SIG-M5 treated with dmso at 0.1 percent for 504 hours (cell line): ENCODE results near the gene TCF15.

Experiments
- DNase-seq: peaks from one replicate; lab custom pipeline; 2025; ENCODE audit not compliant: unreplicated experiment; lab: John Stamatoyannopoulos, UW

The TCF15 gene

DNA sequence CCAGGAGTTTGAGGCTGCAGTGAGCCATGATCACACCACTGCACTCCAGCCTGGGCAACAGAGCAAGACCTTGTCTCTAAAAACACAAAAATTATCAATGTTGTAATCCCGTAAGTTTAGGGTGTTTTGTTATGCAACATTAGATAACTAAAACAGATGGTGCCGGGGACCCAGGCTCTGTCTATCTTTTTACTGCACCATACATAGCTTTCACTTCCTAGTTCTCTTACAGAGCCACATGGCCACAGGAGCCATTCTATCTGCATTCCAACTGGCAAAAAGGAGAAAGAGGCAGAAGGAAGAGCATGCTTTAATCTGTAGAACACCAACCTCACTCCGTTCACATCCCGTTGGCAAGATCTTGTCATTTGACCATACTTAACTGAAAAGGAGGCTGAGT lies 5.4 kb upstream of the TCF15 start:
- peak; percentile 98 for DNase-seq

DNA sequence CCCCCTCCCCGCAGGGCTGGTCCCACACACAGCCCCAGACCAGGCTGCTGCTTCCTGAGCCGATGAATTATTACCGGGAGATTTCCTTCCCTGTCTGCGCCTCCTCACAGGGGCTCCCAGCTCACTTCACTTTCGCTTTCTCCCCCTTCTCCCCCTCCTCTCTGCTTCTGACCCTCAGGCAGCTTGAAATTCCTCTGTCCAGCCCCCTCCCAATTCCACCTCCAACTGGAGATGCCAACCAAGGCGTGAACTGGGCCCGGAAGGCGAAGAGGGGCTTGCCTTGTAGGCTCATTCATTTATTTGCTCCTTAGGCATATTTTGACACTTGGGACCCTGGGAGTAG lies 1.7 kb upstream of the TCF15 start:
- DNase-seq, result no peak

DNA sequence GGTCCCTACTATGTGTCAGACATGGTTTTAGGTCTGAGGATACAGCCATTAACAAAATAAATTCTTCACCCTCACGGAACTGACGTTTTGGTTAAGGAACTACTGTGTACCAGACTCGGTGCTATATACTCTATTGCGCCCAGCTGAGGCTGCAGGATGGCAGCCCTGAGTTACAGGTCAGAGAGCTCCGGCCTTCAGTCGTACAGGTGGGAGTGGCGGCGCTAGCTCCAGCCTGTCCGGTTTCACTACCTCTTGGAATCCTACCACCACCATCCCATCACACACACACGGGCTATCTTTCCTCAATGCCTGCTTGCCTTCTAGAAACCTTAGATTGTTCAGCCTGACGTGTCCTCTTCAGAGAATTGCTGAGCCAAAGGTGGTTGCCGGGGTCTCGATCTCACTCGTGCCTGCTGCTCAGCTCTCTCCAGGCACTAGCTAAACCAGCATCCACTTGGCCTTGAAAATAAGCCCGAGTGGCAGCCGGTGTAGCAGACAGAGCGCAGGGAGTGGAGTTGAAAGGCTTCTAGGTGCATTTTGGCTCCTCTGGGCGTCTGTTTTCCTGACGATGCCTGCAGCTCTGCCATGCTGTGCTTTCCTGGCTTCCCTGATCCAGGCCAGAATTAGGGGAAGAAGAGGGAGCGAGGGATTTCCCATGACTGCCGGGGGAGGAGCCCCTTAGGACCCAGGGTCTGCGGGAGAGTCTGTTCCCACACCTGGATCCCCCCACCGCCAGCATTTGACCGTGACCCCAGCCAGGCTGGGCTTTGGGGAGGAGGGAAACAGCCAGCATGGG lies 1.1 kb upstream of the TCF15 start:
- DNase-seq, result no peak

DNA sequence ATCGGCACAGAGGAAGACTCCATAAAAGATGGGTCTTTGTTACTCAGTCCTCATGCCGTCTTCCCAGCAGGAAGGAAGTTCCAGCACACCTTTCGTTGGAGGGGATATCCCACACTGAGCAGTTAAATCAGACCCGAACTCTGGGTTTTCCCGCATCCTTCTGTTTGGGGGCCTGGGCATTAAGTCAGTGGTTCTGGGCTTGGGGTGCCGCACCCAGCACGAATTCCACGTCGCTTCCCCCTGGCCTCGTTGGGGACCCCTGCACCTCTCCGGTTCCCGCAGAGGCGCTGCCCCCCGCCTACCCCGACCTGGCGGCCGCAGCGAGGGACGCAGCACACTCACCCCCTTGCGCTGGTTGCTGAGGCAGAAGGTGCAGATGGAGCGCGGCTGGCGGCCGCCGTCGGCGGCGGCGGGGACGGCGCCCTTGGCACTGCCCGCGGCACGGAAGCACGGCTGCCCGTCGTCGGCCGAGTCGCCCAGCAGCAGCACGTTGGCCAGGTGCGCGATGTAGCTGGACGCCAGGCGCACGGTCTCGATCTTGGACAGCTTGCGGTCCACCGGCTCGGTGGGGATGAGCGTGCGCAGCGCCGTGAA lies 641 bp downstream of the TCF15 start:
- no peak for DNase-seq

DNA sequence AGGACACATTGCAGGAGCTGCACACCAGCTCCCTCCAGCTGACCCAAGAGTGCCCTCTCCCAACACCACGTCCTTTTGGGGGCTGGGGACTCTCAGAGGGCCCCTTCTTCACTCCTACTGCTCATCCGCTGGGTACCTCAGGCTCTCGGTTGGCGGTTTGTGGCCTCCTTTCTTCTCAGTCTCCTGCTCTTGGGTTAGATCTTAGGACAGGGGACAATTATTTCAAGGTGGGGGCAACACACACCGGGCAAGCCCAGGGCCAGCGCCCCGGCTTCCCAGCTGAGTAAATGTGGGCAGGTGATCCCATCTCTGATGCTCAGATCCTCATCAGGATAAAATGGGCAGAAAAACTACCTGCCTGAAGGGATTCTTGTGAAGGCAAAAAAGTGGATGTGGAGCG lies 1.1 kb downstream of the TCF15 start:
- no peak for DNase-seq

DNA sequence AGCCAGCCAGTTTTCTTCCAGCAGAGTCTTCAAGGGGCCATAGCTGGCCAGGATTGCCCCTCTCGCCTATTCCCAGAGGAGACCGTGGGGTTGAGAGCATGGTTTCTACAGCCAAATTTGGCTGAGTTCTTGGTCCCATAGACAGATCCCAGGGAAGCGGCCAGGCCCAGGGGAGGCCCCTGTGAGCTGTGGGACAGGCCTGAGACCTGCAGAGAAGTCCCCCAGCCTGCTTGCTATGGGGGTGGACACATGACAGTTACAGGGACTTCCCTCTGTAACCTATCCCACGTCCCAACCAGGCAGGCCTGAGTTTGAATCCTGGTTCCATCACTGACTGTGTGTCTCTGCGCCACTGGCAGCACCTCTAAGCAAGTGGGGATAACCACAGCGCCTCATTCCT lies 2.6 kb downstream of the TCF15 start:
- no peak for DNase-seq

DNA sequence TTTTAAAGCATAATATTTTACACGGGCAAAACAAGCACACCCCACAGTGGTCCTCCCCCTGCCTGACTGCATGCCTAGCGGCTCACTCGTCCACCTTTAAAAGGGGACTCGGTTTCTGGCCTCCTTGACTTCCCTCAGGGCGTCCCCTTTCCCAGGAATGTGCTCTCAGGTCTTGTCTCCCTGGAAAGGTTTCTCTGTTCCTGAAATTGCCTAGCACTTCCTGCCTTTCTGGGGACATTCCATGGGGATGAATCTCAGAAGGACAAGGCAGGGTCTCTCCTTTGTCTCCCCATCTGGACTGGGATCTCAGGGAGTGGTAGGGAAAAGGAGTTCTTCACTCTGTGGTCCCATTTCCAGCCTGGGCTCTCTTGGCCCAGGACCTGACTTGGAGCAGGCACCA lies 4.9 kb downstream of the TCF15 start:
- no peak for DNase-seq

DNA sequence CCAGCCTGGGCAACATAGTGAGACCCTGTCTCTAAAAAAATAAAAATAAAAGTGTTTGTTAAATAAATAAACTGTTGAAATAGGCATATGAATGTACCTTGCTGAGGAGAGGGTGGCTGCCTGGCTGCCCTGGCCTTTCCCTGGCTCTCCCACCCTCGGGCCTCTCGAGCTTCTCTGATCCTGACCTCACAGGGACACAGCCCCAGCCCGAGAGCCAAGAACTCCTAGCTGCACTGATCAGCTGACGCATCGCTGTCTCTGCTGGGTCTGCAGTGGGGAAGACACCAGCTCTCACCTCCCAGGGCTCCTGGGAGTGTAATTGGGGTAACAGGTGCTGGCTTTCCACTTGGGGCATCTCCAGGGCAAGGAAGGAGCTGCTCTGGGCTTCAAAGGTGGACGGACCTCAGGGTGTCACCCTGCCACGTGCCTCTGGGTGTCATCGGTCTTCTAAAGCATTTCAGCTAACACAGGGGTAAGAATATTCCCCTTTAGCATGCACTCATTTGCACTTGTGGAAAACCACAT lies 6.9 kb downstream of the TCF15 start:
- DNase-seq, result no peak

DNA sequence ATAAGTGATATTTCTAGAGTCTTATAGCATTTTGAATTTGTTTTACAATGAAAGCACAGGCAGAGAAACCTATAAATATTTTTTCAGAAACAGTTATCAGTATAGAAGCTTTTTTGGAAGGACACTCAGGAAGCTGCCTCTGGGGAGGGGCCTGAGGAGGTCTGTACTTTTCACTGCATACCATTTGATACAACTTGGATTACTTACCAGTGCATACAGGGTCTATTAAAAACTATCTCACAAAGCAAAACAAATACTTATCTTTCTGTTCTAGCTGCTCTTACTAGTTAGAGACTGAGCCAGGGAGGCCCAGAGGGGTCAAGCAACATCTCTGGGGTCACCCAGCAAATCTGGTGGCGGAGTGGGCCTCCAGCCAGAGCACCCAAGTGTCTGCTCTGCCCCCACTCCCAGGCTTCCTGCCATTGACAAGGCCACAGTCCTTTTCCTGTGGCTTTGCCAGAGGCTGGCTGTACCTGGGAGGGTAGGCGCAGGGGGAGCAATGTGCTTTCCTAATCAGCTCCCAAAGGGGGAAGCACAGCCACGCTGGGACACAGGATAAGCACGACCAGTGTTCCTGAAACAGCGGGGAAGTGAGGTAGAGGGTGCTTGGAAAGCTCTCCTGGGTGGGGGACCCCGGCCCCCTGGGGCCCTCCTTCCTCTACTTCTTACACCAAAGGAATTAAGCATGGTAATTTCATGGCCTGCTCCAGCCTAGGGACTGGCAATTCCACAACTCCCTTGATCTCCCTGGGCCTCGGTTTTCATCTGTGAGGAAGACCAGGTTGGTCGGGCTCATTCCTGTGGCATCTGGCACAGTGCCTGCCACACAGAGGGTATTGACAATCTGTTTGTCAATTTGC lies 7.8 kb downstream of the TCF15 start:
- no peak for DNase-seq

DNA sequence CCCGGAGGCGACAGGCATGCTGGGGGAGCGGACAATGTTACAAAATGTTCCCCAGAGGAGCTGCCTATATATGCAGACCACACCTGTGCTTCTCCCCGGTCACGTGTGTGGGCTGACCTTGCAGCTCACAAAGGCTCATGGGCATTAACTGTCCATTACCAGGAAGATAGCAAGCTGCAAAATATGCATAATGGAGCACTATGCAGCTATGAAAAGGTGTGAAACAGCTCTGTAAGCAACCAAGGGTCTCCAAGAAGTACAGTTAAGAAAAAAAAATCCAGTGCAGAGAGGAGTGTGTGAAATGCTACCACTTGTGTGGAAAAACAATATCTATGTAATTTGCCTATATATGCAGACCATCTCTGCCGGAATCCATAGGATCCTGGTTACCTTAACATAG lies 9.4 kb downstream of the TCF15 start:
- no peak for DNase-seq

DNA sequence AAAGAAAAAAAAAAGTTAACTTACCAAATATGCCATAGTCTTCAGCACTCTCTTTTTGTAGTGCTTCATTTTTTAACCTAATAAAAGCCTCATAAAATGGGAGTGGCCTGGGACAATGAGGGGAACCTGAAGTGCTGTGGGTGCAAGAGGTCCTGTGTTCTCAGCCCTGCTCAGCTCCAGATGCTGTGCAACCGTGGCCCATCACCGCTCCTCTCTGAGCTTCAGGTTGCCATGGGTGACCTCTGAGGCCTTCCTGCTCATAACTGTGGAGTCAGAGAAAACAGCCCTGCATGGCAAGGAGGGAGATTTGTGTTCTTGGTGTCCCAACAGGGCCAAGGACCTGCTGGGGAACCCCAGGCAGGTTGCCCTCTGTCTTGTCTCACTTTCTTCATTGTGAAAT lies 10.0 kb downstream of the TCF15 start:
- DNase-seq, result no peak

DNA sequence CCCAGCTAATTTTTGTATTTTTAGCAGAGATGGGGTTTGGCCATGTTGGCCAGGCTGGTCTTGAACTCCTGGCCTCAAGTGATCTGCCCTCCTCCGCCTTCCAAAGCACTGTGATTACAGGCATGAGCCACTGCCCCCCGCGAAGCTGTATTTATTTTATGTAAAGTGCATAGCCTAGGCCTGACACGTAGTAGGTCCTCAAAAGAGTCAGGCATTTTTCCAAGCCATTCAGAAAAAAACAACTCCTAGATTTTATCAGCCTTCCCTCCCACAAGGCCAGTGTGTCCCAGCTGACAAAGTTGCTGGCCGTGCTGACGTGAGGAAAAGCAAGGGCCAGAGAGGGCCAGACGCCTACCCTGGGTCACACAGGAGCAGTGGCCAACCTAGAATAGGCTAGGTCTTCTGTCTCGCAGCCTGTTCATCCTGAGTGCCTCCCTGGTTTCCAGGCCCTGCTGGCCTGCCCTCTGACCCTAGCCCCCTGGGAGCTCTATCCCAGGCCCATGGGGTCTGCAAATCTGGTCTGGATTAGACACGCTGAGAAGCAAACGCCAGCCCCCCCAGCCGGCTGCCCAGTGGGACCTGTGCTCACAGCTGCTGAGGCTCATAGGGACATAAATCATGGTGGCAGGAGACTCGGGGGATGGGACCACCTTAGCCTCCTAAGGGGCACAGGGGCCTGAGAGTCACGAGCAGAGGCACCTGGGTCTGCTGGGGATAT lies 11.8 kb downstream of the TCF15 start:
- no peak for DNase-seq

DNA sequence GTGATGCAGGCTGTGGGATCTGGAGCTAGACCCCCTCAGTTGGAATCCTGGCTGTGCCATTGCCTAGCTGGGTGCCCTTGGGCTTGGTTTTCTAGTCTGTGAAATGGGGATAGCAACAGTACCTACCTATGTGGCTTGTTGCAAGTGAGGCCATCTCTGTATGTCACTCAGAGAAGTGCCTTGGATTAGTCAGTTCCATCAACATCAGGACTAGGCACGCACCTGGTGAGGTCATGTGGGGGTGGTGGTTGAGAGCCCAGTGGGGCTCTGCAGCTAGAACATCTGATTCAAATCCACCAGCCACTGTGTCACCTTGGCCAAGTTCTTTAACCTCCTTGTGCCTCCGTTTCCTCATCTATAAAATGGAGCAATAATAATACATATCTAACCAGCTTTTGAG lies 12.5 kb downstream of the TCF15 start:
- no peak for DNase-seq

DNA sequence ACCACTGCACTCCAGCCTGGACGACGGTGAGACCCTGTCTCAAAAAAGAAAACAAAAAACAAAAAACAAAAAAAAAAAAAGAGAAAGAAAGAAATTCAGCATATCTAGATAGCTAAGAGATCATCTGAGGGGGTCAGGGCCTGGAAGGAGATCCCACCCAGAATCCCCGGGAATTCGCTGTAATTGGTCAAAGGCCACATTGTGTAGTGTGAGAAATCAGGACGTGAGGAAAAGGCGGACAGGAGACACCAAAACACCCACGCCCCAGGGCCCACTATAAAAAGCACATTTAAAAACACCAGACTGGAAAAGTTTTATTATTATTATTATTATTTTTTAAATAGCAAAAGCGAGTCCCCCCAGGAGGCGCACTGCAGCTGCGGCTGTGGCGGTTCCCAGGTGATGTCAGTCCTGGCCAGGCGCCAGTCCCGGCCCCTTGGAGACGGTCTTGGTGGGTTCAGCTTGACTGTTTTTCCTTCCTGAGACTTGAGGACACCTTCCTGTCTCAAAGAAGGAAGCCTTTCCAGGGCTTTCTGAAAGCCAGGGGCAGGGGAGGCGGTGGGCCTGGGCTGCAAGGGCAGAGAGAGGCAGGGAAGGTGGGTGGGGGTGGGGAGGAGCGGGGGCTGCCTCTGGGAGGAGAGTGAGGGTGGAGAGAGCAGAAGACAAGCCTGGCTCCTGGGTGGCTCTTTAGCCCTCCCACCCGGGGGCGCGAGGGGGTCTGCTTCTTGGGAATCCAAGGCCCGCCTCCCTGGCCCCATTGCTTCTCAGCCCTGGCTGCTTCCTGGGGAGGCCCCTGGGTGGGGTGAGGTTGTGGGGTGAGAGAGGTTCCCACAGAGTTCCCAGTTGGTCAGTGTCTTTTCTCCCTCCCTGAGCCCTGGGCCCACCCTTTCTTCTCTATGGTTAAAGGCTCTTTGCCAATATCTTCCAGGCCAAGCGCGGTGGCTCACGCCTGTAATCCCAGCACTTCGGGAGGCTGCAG lies 14.5 kb downstream of the TCF15 start:
- DNase-seq, result no peak

DNA sequence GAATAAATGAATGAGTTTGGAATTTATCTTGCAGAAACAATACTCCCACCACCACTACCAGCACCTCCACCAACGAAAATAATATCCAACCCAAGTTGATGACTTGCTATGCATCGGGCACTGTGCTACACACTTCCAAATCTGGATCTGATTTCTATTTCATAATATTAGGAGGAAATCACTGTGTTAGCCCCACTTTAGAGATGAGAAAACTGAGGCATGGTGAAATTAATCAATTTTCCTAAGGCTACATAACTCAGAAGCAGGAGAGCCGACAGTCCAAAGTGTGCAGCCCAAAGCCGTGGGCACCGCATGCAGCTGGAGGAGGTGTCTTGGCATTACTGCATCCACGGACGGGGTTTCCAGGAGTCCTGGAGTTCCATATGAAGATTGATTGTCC lies 17.6 kb downstream of the TCF15 start:
- no peak for DNase-seq

DNA sequence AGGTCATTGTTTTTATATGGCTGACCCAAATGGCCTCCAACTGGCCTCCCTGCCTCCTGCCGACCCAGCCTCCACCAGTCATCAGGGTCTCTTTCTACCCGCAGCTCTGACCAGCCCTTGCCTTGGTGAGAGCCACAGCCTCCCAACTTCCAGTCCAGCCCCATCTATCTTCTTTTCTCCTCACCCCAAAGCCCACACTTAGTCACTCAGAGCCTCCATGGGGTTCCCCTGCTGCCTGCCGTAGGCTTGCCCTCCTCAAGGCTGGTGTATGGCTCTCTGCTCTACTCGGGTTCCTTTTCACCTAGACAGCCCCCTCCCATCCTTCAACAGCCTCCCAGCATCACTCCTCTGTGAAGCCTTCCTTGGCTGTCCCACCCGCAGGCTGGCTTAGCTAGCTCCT lies 18.2 kb downstream of the TCF15 start:
- no peak for DNase-seq

DNA sequence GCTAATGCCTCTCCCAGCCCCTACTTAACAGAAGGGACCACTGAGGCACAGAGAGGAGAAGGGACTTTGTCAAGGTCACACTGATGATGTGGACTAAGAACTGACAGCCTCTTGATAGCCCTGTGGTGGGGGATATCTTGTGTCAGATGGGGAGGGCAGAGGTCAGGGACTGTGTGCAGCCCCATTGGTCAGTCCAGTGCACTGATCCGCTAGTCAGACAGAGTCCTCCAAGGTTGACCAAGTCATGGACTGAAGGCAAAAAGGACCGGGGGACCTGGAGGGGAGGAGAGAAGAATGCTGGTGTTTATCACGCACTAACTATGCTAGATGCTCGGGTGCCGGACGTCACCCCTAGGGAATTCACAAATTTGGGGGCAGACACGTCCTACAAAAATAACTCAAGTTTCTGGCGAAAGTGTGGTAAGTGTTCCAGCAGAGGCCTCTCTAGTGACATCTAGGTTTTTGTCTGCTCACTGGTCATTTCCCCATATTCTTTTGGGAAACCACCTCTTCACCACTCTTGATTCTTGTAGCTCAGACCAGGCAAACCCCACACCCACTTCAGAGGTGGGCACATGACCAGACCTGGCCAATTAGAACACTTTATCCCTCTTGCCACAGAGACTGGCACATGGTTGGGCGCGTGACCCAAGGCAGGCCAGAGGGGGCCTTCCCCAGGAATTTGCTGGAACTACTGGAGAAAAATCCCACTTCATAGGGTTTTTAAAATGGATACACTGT lies 21.0 kb downstream of the TCF15 start:
- peak; percentile 49 for DNase-seq

DNA sequence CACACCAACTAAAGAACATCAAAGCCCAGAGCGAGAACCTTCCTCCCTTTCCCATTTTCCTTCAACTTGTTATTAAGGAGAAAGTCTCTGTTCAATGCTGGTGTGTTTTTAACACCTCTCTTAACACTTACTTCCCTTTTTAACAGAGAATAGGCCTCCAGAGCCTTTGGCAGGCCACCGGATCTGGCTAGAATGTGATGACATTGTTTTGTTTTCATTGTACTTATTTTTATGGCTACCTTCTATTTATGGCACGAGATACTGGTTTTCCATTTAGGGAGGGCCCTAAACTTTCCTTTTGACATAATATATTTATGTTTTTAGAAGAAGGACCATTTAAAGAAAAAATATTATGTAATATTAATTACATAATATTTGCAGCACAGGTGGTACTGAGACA lies 21.6 kb downstream of the TCF15 start:
- peak; percentile 65 for DNase-seq

DNA sequence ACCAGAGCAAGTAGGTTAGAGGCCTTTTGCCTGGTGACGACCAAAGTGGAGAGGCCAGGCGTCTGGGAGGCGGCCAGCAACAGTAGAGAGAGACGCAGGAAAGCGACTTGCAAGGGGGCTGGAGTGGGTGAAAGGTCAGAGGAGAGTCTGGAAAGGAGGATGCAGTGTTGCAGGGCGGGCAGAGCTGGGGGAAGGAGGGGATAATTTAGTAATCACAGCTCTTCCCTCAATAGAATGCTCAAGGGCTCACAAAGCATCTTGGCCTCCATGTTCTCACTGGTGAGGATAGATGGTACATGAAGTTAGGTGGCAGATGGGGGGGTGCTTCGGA lies 25.2 kb downstream of the TCF15 start:
- DNase-seq, result no peak
